GM23338 (cell line): ENCODE results near the gene GNMT. TPM values are rescaled to one million over a fixed set of nuclear protein-coding genes. Genes with fewer than 3 reads are reported as not detected.

Experiments
- ATAC-seq: fragments of 200-7000 bp; cut with Tn5 transposase; 3 replicates; pipeline ENCODE4 v1.9.1; 2020
- DNase-seq: peaks from one replicate; pipeline ENCODE4 v3.0.0-alpha.2; 2015; ENCODE audit warnings: low spot score
- H2AFZ ChIP-seq: fragments of 200-600 bp; sonication (generic); 2 replicates; pipeline ENCODE4 v1.8.0; 2016; ENCODE audit warnings: antibody characterized with exemption, mild to moderate bottlenecking, moderate library complexity
- H3F3A ChIP-seq: fragments of 200-600 bp; sonication (generic); replicated peaks from 2 replicates; pipeline ENCODE4 v1.8.0; 2017; ENCODE audit warnings: antibody characterized with exemption, mixed run types, low read depth
- H3K27ac ChIP-seq: fragments of 200-600 bp; sonication (generic); 2 replicates; pipeline ENCODE4 v1.6.1; 2016; ENCODE audit warnings: low read depth
- H3K27me3 ChIP-seq: fragments of 200-600 bp; sonication (generic); 2 replicates; pipeline ENCODE4 v1.8.0; 2016; ENCODE audit warnings: mild to moderate bottlenecking, mixed run types, moderate library complexity; ENCODE audit not compliant: insufficient read depth
- H3K36me3 ChIP-seq: fragments of 200-600 bp; sonication (generic); 2 replicates; pipeline ENCODE4 v1.8.0; 2016; ENCODE audit warnings: mild to moderate bottlenecking; ENCODE audit not compliant: insufficient read depth
- H3K4me1 ChIP-seq: fragments of 200-600 bp; sonication (generic); 2 replicates; pipeline ENCODE4 v1.8.0; 2016; ENCODE audit warnings: mild to moderate bottlenecking, moderate library complexity; ENCODE audit not compliant: insufficient read depth
- H3K4me2 ChIP-seq: fragments of 200-600 bp; sonication (generic); 2 replicates; pipeline ENCODE4 v1.7.1; 2017; ENCODE audit warnings: mixed run types
- H3K4me3 ChIP-seq: fragments of 200-600 bp; sonication (generic); 2 replicates; pipeline ENCODE4 v1.6.1; 2016; ENCODE audit warnings: mixed run types
- H3K79me2 ChIP-seq: fragments of 200-600 bp; sonication (generic); replicated peaks from 2 replicates; pipeline ENCODE4 v1.8.0; 2017; ENCODE audit warnings: mild to moderate bottlenecking; ENCODE audit not compliant: insufficient read depth
- H3K9me2 ChIP-seq: fragments of 200-600 bp; sonication (generic); 2 replicates; pipeline ENCODE4 v1.8.0; 2017; ENCODE audit not compliant: insufficient read depth
- H4K20me1 ChIP-seq: fragments of 200-600 bp; sonication (generic); replicated peaks from 2 replicates; pipeline ENCODE4 v1.8.0; 2017; ENCODE audit warnings: mild to moderate bottlenecking; ENCODE audit not compliant: insufficient read depth
- H3K27ac Mint-ChIP-seq: 2 replicates; pipeline ENCODE4 v1.8.0; 2020; ENCODE audit warnings: inconsistent platforms, mild to moderate bottlenecking, moderate library complexity, mixed read lengths
- H3K27me3 Mint-ChIP-seq: 3 replicates; pipeline ENCODE4 v1.8.0; 2022; ENCODE audit warnings: low read depth, mild to moderate bottlenecking, moderate library complexity, mixed read lengths, inconsistent platforms; ENCODE audit not compliant: insufficient read depth, poor library complexity
- H3K36me3 Mint-ChIP-seq: 3 replicates; pipeline ENCODE4 v1.8.0; 2021; ENCODE audit warnings: low read depth, mild to moderate bottlenecking, inconsistent platforms, moderate library complexity, mixed read lengths
- H3K4me1 Mint-ChIP-seq: 3 replicates; pipeline ENCODE4 v1.8.0; 2020; ENCODE audit warnings: mild to moderate bottlenecking, inconsistent platforms, mixed read lengths
- H3K4me3 Mint-ChIP-seq: 3 replicates; pipeline ENCODE4 v1.8.0; 2021; ENCODE audit warnings: moderate library complexity, mild to moderate bottlenecking, inconsistent platforms, mixed read lengths
- H3K9me3 Mint-ChIP-seq: 3 replicates; pipeline ENCODE4 v1.8.0; 2020; ENCODE audit warnings: moderate library complexity, mild to moderate bottlenecking, inconsistent platforms, mixed read lengths
- CREB1 ChIP-seq: fragments of 250-450 bp; sonication (Bioruptor Pico); IDR thresholded peaks from 2 replicates; pipeline ENCODE4 v1.5.0; 2020; ENCODE audit warnings: low read depth, mild to moderate bottlenecking, moderate library complexity
- CTCF ChIP-seq, 2 experiments: fragments of 200-600 bp in 1 of 2; sonication (generic) in 1 of 2; conservative IDR thresholded peaks; 2 replicates each; pipeline versions ENCODE4 v1.5.1 to v1.6.1; 2016 to 2017; ENCODE audit warnings: antibody characterized with exemption in 2 of 2, low read depth in 2 of 2, mild to moderate bottlenecking in 2 of 2, moderate library complexity in 1 of 2
- EZH2 ChIP-seq: fragments of 200-600 bp; sonication (generic); IDR thresholded peaks from one replicate; pipeline ENCODE4 v1.8.0; 2017; ENCODE audit warnings: antibody characterized with exemption, mild to moderate bottlenecking, low read depth; ENCODE audit not compliant: unreplicated experiment
- JUNB ChIP-seq: IDR thresholded peaks from one replicate; pipeline ENCODE4 v1.6.1; 2016; ENCODE audit warnings: antibody characterized with exemption; ENCODE audit not compliant: unreplicated experiment
- NANOG ChIP-seq: IDR thresholded peaks from 2 replicates; pipeline ENCODE4 v1.6.1; 2016; ENCODE audit warnings: antibody characterized with exemption, borderline replicate concordance
- POLR2AphosphoS5 ChIP-seq: IDR thresholded peaks from 2 replicates; pipeline ENCODE4 v1.6.1; 2016; ENCODE audit warnings: antibody characterized with exemption, low read depth
- STAT1 ChIP-seq: IDR thresholded peaks from one replicate; pipeline ENCODE4 v1.6.1; 2016; ENCODE audit warnings: antibody characterized with exemption; ENCODE audit not compliant: unreplicated experiment
- ZNF114 ChIP-seq: fragments of 250-450 bp; sonication (Bioruptor Pico); IDR thresholded peaks from 2 replicates; pipeline ENCODE4 v1.5.0; 2020; ENCODE audit warnings: mild to moderate bottlenecking, moderate library complexity
- ZNF331 ChIP-seq: fragments of 250-450 bp; sonication (Bioruptor Pico); IDR thresholded peaks from 2 replicates; pipeline ENCODE4 v1.5.0; 2020; ENCODE audit warnings: low read depth, mild to moderate bottlenecking, moderate library complexity
- polyA plus RNA-seq: library from polyadenylated mRNA; unstranded; fragments of >200 nt; fragmentation: Nextera tagmentation; extraction: Ambion mirVana; gene quantifications from 2 replicates; pipeline ENCODE4 v1.2.1, GENCODE V29; 2016
- total RNA-seq: library from RNA; depleted of rRNA; stranded (reverse); fragments of >200 nt; shearing (Covaris generic); gene quantifications from 2 replicates; pipeline ENCODE4 v1.2.3, GENCODE V29; 2014
- TF ChIP-seq, protein P1 (sequence below): IDR thresholded peaks from 2 replicates; pipeline ENCODE4 v1.6.1; 2016; ENCODE audit warnings: antibody characterized with exemption
- TF ChIP-seq, protein P2 (sequence below): IDR thresholded peaks from one replicate; pipeline ENCODE4 v1.6.1; 2018; ENCODE audit warnings: antibody characterized with exemption; ENCODE audit not compliant: unreplicated experiment

GNMT gene
- total and polyA plus RNA-seq, 2 experiments from 2014 or later: 0.52 TPM; not detected in 1

GRCh38 chr6:42974919-42975505, 14.5 kb downstream of the GNMT start:
- peaks cover 11% of the 10 kb centered on the region; the same call in 1 of the 2 replicates for H3F3A ChIP-seq
- DNase-seq: no peak
- TF ChIP-seq, protein P1, sequence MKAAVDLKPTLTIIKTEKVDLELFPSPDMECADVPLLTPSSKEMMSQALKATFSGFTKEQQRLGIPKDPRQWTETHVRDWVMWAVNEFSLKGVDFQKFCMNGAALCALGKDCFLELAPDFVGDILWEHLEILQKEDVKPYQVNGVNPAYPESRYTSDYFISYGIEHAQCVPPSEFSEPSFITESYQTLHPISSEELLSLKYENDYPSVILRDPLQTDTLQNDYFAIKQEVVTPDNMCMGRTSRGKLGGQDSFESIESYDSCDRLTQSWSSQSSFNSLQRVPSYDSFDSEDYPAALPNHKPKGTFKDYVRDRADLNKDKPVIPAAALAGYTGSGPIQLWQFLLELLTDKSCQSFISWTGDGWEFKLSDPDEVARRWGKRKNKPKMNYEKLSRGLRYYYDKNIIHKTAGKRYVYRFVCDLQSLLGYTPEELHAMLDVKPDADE: no peak
- TF ChIP-seq EZH2: no peak
- no peak for TF ChIP-seq CREB1 (CRISPR knock-in tag)
- TF ChIP-seq CTCF (conservative IDR thresholded peaks at IDR 0.05; ENCODE audit: low read depth in 2 of 2): no peak
- TF ChIP-seq NANOG: no peak
- no peak for TF ChIP-seq ZNF114 (CRISPR knock-in tag)
- TF ChIP-seq ZNF331 (CRISPR knock-in tag): no peak
- no peak for TF ChIP-seq JUNB
- no peak for TF ChIP-seq STAT1
- Mint-ChIP-seq H3K4me3 (no peak overlapping the region), H3K4me1 (peaks cover 13% of the 10 kb centered on the region), H3K9me3 (no peaks in the 10 kb centered on the region), H3K36me3 (0 out of 3 replicates have a peak, but pooled peaks cover 4% of the 10 kb centered on the region), H3K27me3 (peaks cover 7% of the 10 kb centered on the region), H3K27ac (no peak overlapping the region)
- no peak for ATAC-seq
- H3K4me2 ChIP-seq: no peak overlapping the region
- no peak overlapping the region for H2AFZ ChIP-seq
- H3K4me3 ChIP-seq: no peak overlapping the region
- no peaks in the 10 kb centered on the region; the same call in 1 of the 2 replicates for H4K20me1 ChIP-seq
- peaks cover 5% of the 10 kb centered on the region; the same call in 1 of the 2 replicates for H3K79me2 ChIP-seq
- H3K27ac ChIP-seq: no peak overlapping the region
- H3K4me1 ChIP-seq: peaks cover 11% of the 10 kb centered on the region
- no peaks in the 10 kb centered on the region for H3K36me3 ChIP-seq
- no peaks in the 10 kb centered on the region for H3K9me2 ChIP-seq
- no peaks in the 10 kb centered on the region for H3K27me3 ChIP-seq

- H3K36me3 Mint-ChIP-seq: 0 out of 3 replicates have a peak, but pooled peaks cover 4% of the 10 kb centered on the region
- TF ChIP-seq STAT1: no peak
- TF ChIP-seq ZNF331 (CRISPR knock-in tag): no peak
- no peak for TF ChIP-seq ZNF114 (CRISPR knock-in tag)
- no peak for TF ChIP-seq NANOG
- no peak for TF ChIP-seq POLR2AphosphoS5
- no peak for TF ChIP-seq CTCF (conservative IDR thresholded peaks at IDR 0.05; ENCODE audit: low read depth in 2 of 2)
- TF ChIP-seq, protein P2, sequence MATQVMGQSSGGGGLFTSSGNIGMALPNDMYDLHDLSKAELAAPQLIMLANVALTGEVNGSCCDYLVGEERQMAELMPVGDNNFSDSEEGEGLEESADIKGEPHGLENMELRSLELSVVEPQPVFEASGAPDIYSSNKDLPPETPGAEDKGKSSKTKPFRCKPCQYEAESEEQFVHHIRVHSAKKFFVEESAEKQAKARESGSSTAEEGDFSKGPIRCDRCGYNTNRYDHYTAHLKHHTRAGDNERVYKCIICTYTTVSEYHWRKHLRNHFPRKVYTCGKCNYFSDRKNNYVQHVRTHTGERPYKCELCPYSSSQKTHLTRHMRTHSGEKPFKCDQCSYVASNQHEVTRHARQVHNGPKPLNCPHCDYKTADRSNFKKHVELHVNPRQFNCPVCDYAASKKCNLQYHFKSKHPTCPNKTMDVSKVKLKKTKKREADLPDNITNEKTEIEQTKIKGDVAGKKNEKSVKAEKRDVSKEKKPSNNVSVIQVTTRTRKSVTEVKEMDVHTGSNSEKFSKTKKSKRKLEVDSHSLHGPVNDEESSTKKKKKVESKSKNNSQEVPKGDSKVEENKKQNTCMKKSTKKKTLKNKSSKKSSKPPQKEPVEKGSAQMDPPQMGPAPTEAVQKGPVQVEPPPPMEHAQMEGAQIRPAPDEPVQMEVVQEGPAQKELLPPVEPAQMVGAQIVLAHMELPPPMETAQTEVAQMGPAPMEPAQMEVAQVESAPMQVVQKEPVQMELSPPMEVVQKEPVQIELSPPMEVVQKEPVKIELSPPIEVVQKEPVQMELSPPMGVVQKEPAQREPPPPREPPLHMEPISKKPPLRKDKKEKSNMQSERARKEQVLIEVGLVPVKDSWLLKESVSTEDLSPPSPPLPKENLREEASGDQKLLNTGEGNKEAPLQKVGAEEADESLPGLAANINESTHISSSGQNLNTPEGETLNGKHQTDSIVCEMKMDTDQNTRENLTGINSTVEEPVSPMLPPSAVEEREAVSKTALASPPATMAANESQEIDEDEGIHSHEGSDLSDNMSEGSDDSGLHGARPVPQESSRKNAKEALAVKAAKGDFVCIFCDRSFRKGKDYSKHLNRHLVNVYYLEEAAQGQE: no peak
Measured at GRCh38 chr6:42978487-42978838, 17.9 kb downstream of the GNMT start.

More at GRCh38 chr6:42978487-42978838, 17.9 kb downstream of the GNMT start:
- Histone ChIP-seq H3K4me1 (peaks cover 12% of the 10 kb centered on the region), H3F3A (peaks cover 15% of the 10 kb centered on the region; the same call in 1 of the 2 replicates), H2AFZ (peak overlapping the region; percentile 69; the same call in 1 of the 2 replicates), H4K20me1 (no peaks in the 10 kb centered on the region; the same call in 1 of the 2 replicates), H3K4me2 (peak overlapping the region; percentile 75), H3K36me3 (no peaks in the 10 kb centered on the region), H3K79me2 (peaks cover 5% of the 10 kb centered on the region; the same call in 1 of the 2 replicates), H3K9me2 (no peaks in the 10 kb centered on the region), H3K27ac (0 out of 2 replicates have a peak overlapping the region, but pooled peaks have one; percentile 55), H3K27me3 (no peaks in the 10 kb centered on the region), H3K4me3 (peak overlapping the region; percentile 99)
- Mint-ChIP-seq H3K4me1 (peaks cover 12% of the 10 kb centered on the region), H3K27me3 (peaks cover 8% of the 10 kb centered on the region), H3K9me3 (no peaks in the 10 kb centered on the region), H3K4me3 (peak overlapping the region; percentile 83), H3K27ac (peak overlapping the region; percentile 15; the same call in 1 of the 2 replicates)
- ATAC-seq (peak; percentile 51), DNase-seq (peak; percentile 60)
